ENCODE measurements around the gene GUCA1C.
A peak's percentile ranks its signal among the peaks of the same experiment; 100 is the strongest.

The GUCA1C gene

DNA sequence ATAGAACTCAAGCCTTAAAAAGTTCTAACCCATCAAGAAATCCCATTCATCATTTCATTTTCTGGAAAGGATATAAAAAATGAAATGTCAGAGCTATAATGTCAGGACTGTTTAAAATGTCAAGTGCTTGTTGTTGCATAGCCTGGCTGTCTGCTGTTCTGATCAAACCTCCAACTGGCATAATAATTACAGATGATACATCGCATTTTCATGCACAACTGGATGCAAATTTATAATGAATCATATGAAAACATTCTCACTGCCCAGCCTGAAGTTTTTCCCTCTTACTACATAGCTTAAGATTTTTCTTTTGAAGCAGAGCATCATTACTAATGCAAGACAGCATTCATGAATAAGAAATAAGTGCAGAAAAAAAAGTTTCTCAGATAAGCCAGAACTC, 46.5 kb downstream of the GUCA1C start:
- no peak for DNase-seq (ENCODE audit: low spot score)

DNA sequence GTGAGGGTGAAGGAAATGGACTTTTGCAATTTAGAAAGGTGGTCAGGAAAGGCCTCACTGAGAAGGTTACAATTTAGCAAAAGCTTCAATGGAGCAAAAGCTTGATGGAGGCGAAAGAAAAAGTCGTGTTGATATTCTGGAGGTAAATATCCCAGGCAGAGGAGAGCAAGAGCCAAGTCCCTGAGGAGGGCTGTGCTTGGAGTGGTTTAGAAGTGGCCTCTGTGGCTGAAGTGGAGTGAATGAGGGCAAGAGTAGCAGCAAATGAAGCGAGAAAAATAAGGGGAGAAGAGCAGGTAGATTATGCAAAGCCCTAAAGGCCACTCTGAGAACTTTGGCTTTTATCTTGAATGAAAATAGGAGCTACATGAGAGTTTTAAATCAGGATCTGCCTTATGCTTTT, 54.1 kb downstream of the GUCA1C start:
- DNase-seq (ENCODE audit: low spot score): no peak

DNA sequence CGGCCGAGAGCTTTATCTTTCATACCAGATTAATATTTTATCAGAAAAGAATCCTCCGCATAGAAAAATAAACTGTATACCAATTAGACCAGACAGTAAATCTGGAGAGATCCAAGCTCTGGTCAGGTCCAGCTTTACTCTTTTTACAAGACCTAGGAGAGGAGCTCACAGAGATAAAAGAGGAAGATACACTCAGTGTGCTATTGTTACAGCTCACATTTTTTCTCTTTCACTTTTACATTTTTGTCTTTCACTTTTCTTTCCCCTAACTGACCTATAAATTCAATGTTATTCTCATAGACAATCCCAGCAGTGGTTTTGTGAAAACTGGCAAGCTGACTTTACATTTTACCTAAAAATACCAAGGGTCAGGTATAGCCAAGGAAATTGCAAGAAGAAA, 55.8 kb downstream of the GUCA1C start:
- DNase-seq (ENCODE audit: low spot score): no peak

- DNase-seq (ENCODE audit: low spot score): no peak
Measured at GRCh38 chr3:108894981-108895380, 58.7 kb downstream of the GUCA1C start.

- DNase-seq (ENCODE audit: low spot score): no peak
Measured at GRCh38 chr3:108891833-108892232, 61.8 kb downstream of the GUCA1C start.

DNA sequence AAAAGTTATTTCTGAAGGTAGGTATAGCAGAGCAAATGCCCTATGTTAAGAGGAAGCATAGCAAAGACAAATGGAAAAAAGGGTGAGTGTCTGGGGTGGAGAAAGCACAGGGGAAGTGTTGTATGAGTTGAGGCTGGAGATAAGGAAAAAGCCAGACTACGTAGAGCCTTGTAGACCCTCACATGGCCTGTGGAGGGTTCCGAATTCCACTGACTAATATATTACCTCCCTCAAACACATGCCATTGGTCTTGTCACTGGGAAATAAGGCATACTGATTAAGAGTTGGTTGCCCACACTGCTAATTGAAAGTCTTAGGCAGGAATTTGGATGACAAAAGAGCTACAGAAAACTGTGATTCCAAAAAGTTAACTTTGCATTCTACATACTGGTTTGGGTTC, 65.9 kb downstream of the GUCA1C start:
- DNase-seq (ENCODE audit: low spot score): no peak

GRCh38 chr3:108887121-108887520, 66.6 kb downstream of the GUCA1C start:
- no peak for DNase-seq (ENCODE audit: low spot score)

GRCh38 chr3:108883373-108883772, 70.3 kb downstream of the GUCA1C start:
- DNase-seq (ENCODE audit: low spot score): no peak

DNA sequence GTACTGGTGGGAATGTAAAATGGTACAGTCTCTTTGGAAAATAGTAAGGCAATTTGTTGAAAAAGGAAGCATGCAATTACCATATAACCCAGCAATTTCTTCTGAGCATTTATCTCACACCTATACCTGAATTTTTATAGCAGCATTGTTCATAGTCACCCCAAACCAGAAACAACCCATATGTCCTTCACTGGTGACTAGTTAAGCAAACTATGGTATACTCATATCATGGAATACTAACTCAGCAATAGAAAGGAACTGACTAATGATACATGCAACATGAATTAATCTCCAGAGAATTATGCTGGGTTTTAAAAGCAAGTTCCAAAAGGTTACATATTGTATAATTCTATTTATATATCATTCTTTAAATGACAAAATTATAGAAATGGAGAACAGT, 70.9 kb downstream of the GUCA1C start:
- no peak for DNase-seq (ENCODE audit: low spot score)

GRCh38 chr3:108879915-108880314, 73.8 kb downstream of the GUCA1C start:
- DNase-seq (ENCODE audit: low spot score): peak; percentile 28

- no peak for DNase-seq (ENCODE audit: low spot score)
Measured at GRCh38 chr3:108877901-108878300, 75.8 kb downstream of the GUCA1C start.

- DNase-seq (ENCODE audit: low spot score): no peak
Measured at GRCh38 chr3:108863799-108864135, 89.9 kb downstream of the GUCA1C start.

DNA sequence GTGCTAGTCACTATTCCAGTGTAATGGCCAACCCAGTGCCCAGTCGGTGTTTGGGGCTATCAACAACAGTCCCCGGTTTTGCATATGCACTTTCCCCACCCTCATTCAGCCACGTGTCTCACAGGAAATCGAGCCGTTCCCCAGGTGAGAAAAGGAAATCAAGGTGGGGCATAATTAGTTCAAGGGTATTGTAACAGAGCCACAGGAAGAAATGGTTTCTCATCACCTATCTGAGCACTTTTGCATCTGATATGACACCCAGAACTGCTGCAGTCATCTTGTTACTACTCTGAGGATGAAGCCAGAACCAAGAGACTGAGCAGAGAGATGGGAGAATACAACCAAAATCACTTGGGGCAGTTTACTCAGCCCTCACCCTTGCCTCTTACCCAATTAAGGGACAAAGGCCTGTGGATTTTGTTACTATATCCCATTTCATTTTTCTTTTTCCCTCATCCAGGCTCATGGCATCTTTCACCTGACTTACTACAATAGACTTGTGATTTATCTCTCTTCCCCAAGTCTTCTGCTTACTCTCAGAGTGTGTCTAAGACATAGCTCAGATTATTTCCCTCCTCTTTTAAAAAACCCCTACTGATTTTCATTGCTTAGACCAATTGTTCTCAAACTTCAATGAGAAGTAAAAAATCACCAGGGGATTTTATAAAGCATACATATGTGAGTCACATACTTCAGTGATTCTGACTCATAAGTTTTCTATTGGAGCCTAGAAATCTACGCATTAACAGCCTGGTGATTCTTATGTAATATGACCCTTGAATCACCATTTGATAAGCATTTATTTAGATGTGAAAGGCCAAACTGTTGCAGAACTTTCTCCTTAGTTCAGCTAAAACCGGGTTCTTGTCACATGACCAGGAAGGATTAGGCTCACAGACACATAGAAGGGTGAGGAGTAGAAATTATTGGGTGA, 90.5 kb downstream of the GUCA1C start:
- DNase-seq (ENCODE audit: low spot score): no peak

DNA sequence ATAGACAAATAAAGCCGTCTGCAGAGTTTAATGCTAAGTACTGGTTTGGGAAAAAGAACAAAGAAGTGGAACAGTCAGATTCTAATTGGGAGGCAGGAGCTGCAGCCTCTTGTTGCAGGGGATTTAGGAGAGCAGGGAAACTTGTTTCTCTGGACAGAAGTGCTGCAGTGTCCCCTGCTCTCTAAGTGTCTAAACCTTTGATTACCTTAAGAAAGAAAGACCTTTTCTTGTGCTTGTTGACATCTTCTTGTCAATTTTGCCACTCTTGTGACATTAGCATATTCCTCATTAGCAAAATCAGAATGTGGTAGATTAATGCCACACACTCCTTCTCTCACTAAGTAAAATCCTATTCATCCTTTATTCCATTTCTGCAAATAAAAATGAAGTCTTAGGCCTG, 92.3 kb downstream of the GUCA1C start:
- DNase-seq (ENCODE audit: low spot score): no peak

Data from HuH-7 (cell line).